ENCODE measurements around the gene C19orf47.
A peak's percentile ranks its signal among the peaks of the same experiment; 100 is the strongest.
"Not testable (repeated sequence)": the region's sequence is repeated elsewhere in the genome, so short reads cannot be mapped to it uniquely, and the experiment has no call there.

Gene C19orf47

DNA sequence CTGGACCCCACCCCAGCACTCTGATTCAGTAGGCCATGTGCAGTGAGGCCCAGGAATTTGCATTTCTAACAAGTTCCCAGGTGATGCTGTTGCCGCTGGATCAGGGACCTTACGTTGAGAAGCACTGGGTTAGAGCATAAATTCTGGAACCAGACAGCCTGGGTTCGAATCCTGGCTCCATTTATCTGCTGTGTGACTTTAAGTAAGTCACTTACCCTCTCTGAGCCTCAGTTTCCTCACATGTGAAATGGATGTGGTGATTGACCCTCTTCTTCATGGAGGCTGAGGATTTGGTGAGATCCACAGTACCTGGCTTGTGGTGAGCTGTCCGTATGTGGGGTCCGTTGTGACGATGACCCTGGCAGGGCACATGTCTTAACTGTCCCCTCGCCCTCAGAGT is 25.9 kb upstream of the C19orf47 start:
- DNase-seq: no peak

DNA sequence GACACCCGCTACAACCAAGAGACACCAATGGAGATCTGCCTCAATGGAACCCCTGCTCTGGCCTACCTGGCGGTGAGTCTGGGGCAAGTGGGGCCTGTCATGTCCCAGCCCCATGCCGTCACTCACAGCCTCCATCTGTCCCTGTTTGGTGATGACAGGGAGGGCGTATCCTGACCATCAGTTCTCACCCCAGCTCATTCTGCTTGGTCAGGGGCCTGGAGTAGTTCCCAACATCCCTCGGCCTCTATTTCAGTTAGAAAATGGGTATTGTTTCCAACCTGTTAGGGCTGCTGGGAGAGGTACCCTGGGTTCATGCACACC is 23.6 kb upstream of the C19orf47 start:
- DNase-seq: no peak

DNA sequence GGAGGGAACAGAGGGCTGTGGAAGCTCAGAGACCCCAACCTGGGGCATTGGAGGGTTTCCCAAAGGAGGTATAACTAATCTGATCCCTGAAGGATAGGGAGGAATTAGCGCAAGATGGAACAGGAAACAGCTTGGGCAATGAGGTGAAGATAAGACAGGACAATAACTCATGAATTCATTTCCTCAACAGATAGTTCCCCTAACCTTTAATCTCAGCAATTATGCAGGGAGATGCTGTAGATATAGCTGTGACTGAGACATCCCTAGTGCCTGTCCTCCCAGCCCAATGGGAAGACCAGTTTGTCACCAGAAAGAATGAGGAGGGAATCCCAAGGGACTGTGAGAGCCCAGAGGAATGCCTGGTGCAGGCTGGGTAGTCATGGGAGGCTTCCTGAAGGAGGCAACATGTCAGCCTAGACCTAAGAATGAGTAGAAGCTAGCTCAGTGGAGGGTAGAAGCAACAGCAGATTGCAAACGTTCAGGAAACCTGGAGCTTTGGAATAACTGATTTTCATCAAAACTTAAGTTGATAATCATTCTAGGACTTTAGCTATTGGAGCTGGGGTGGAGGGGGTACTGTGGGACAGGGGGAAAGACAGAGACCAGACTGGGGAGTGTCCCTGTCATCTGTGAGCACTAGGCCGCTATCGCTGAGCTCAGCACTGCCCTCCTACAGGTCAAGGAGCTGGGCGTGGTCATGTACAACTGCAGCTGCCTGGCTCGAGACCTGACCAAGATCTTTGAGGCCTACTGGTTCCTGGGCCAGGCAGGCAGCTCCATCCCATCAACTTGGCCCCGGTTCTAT is 23.0 kb upstream of the C19orf47 start:
- DNase-seq: no peak

DNA sequence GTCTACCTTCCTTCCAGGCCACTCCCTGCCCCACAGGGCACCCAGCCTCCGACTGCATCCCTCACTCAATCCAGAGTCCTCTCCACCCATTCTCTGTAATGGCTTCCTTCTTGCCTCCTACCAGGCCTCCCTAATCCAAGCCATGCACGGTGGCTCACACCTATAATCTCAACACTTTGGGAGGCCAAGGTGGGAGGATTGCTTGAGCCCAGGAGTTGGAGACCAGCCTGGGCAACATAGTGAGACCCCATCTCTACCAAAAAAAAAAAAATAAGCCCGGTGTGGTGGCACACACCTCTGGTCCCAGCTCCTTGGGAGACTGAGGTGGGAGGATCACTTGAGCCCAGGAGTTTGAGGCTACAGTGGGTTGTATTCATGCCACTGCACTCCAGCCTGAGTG is 22.1 kb upstream of the C19orf47 start:
- not testable (repeated sequence) for DNase-seq

DNA sequence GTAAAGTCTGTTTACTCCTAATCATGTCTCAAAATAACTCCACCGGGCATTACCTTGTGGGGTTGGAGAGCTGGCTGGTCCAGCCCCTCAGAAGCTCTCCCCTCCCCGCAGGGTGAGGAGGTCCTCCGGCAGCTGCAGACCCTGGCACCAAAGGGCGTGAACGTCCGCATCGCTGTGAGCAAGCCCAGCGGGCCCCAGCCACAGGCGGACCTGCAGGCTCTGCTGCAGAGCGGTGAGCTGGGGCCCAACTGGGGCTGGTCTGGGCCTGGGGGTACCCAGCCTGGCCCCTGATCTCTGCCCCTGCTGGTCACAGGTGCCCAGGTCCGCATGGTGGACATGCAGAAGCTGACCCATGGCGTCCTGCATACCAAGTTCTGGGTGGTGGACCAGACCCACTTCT is 21.6 kb upstream of the C19orf47 start:
- no peak for DNase-seq

- DNase-seq: no peak
These were observed 19.6 kb upstream of the C19orf47 start for GRCh38 chr19:40367577-40368434.

DNA sequence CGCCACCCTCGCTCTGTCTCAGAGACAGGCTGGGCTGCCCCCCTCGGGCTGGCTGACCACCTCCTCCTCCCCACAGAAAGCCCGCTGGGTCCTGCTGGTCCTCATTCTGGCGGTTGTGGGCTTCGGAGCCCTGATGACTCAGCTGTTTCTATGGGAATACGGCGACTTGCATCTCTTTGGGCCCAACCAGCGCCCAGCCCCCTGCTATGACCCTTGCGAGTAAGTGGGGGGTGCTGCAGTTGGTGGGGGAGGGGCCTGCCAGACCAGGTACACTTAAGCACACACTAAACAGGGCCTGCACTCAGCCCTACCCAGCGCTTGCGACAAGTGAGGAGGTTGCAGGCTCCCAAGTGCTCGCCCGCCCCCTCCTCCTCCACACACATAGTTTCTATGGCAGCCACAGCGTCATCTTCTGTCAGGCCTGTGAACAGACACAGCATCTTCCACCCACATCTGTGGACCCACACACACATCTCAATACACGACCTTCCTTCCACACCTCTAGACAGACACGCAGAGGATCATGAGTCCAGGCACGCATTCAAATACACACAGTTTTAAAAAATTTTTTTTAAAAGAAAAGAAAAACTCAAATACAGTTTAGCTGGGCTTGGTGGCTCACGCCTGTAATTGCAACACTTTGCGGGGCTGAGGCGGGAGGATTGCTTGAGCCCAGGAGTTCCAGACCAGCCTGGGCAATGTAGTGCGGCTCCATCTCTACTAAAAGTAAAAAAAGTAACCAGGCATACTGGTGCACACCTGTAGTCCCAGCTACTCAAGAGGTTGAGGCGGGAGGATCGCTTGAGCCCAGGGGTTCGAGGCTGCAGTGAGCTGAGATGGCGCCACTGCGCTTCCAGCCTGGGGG is 18.7 kb upstream of the C19orf47 start:
- no peak for DNase-seq

DNA sequence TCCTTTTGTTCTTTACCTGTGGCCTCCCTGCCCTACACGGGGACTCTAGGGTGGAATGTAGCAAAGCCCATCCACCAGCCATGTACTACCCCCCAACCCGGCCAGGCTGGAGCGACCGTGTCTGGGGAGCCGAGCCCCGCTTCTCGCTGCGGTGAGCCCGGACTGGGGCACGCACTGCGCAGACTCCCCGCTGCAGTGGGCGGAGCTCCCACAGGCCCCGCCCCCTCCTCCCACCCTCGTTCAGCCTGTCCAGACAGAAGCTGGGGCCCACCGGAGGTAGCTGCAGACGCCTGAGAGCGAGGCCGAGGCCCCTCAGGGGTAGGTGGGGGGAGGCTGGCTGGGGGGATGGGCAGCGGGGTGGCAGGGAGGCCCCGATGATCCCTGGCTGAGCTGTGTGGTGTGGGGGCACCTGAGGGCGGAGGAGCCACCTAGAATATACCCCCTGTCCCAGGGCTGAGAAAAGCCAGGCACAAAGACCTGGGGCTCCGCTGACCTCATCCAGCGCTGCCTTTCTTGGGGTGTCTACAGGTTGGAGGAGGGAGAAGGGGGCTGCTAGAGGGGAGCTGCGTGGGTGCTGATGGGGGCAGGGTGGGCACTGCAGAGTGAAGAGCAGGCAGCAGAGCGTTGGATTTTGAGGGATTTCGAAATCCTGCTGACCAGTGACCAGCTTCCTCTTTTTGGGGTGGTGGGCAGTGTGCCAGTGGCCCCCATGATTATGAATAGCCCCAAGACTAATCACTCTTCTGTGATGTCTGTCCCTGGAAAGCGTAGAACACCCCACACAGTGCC is 17.6 kb upstream of the C19orf47 start:
- no peak for DNase-seq

DNA sequence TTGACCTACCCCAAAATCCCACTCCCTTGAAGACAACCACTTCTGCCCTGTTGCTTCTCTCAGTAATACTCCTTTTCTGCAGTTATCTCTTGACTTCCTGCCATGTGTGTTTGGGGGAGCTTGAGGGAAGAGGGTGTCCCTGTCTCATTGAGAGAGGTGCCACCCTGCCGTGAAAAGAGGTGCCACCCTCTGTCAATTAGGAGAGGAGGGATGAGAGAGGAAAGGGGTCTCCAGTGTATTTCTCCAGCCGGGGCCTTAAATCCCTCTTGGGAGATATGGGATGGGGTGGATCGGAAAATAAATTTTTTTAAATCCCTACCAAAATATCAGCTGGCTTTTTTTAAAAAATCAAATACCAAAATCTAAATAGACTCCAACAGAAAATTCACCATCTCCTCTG is 16.8 kb upstream of the C19orf47 start:
- no peak for DNase-seq

GRCh38 chr19:40363069-40363468 is 14.9 kb upstream of the C19orf47 start:
- DNase-seq: no peak

- no peak for DNase-seq
These were observed 14.0 kb upstream of the C19orf47 start for GRCh38 chr19:40362160-40362559.

DNA sequence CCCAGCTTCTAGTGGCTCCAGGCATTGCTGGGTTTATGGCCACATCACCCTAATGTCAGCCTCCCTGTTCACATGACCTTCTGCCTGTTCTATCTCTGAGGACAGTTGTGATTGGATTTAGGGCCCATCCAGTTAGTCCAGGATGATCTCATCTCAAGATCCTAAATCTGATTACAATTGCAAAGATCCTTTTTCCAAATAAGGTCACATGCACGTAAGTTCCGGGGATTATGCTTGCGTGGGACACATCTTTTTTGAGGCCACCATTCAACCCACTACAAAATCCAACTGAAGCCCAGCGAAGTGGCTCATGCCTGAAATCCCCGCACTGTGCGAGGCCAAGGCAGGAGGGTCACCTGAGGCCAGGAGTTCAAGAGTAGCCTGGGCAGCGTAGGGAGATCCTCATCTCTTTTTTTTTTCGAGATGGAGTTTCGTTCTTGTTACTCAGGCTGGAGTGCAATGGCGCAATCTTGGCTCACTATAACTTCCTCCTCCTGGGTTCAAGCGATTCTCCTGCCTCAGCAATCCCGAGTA is 12.6 kb upstream of the C19orf47 start:
- DNase-seq: no peak

DNA sequence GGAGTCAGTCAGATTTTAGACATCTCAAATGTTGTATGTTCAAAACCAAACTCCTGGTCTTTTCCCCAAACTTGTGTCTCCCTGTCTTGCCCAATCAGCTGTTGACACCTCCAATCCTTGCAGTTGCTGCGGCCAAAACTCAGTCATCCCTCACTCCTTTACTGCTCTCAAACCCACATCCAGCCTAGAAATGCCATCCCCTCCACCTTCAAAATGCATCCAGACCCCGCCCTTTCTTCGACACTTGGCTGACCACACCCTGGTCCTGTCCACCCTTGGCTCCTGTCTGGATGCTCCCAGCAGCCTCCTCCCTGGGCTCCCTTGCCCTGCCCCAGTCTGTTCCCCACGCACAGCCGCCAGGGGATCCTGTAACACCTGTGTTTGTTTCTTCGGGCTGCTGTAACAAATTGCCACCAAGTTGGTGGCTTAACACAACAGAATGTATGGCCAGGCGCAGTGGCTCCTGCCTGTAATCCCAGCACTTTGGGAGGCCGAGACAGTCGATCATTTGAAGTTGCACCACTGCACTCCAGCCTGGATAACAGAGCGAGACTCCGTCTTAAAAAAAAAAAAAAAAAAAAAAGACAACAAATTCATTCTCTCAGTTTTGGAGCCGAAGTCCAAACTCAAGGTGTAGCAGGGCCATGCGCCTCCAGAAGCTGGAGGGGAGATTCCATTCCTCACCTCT is 12.0 kb upstream of the C19orf47 start:
- no peak for DNase-seq

- no peak for DNase-seq
These were observed 10.6 kb upstream of the C19orf47 start for GRCh38 chr19:40358773-40359172.

DNA sequence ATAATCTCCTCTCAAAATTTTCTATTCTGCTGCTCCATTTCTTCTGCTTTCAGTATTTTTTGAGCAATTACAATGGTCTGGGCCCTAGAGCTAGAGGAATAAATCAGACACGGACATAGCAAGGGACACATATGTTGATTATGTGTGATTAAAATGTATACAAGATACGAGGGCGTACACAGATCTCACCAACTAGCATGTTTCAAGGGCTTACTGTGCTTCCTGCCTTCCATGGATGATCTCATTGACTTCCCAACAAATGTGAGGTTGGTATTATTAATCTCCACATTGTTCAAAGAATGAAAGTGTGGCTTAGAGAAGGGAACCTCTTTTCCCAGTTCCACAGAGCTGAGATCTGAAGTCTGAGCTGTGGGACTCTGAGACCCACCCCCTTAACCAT is 9.4 kb upstream of the C19orf47 start:
- no peak for DNase-seq

- DNase-seq: no peak
These were observed 8.7 kb upstream of the C19orf47 start for GRCh38 chr19:40356681-40357595.

DNA sequence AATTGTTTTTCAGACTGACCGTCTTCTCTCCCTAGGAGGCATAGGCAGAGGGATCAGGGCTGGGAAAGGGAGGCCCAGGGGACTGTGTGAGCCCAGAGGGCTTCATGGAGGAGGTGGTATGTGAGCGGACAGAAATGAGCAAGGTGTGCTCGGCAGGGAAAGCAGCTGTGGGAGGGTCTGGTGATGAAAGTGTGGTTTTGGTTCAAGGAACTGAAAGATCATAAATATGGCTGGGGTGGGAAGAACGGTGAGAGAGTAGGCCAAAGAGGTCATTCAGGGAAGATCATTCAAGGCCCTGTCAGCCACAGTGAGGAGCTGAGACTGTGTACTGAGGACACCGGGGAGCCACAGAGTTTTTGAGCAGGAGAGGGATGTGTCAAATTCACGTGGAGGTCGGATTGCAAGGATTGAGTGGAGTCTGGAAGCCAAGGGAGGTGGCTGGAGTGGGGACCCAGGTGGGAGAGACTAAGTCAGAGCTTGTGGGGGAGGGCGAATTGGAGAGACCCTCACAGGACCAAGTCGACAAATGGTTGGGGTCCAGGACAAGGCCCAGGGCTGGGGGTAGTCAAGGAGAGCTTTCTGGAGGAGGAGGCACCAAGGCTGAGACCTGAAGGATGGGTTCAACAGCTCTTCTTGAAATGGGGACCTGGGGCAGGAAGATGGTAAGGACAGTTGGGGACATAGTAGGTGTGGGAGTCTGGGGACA is 7.9 kb upstream of the C19orf47 start:
- no peak for DNase-seq

GRCh38 chr19:40348961-40349507 is 837 bp upstream of the C19orf47 start:
- peak; percentile 20 for DNase-seq

GRCh38 chr19:40344422-40344821 is 3.8 kb downstream of the C19orf47 start:
- DNase-seq: no peak

Data from NCI-H1092 treated with DMSO at 0.1 percent for 48 hours (cell line).